ENCODE data around the gene PGK2. TPM values are rescaled to one million over a fixed set of nuclear protein-coding genes. Genes with fewer than 3 reads are reported as not detected.
"Not testable (repeated sequence)": the region's sequence is repeated elsewhere in the genome, so short reads cannot be mapped to it uniquely, and the experiment has no call there.

Gene PGK2
- total RNA-seq, 1 donor from 2014 or later: not detected

GRCh38 chr6:49806145-49806544 is 19.1 kb upstream of the PGK2 start:
- intact Hi-C loops (cut with DNase I): no loop called here
- Histone ChIP-seq H3K4me1 (no peaks in the 10 kb centered on the region), H3K9me3 (peaks cover 8% of the 10 kb centered on the region), H3K36me3 (no peaks in the 10 kb centered on the region), H3K27me3 (no peaks in the 10 kb centered on the region), H3K4me3 (no peak overlapping the region), H3K27ac (no peak overlapping the region)
- ATAC-seq (no peak), DNase-seq (no peak)
- no peak for TF ChIP-seq CTCF (IDR thresholded peaks at IDR 0.05)

- intact Hi-C loops (cut with DNase I): no loop called here
- Histone ChIP-seq H3K4me1 (no peaks in the 10 kb centered on the region), H3K27me3 (no peaks in the 10 kb centered on the region), H3K36me3 (no peaks in the 10 kb centered on the region), H3K4me3 (no peak overlapping the region), H3K27ac (no peak overlapping the region), H3K9me3 (peaks cover 8% of the 10 kb centered on the region)
- ATAC-seq: no peak
- TF ChIP-seq CTCF (IDR thresholded peaks at IDR 0.05): no peak
- DNase-seq: no peak
Measured at GRCh38 chr6:49805246-49805645, 18.2 kb upstream of the PGK2 start.

- ATAC-seq (no peak), DNase-seq (no peak)
- Histone ChIP-seq H3K36me3 (no peaks in the 10 kb centered on the region), H3K4me3 (no peak overlapping the region), H3K4me1 (no peaks in the 10 kb centered on the region), H3K9me3 (no peaks in the 10 kb centered on the region), H3K27ac (no peak overlapping the region), H3K27me3 (no peaks in the 10 kb centered on the region)
- no peak for TF ChIP-seq CTCF (IDR thresholded peaks at IDR 0.05)
- intact Hi-C loops (cut with DNase I): no loop called here
Measured at GRCh38 chr6:49801525-49801924, 14.4 kb upstream of the PGK2 start.

GRCh38 chr6:49799090-49799489 is 12.0 kb upstream of the PGK2 start:
- ATAC-seq (no peak), DNase-seq (no peak)
- H3K4me1 ChIP-seq: no peaks in the 10 kb centered on the region
- TF ChIP-seq CTCF (IDR thresholded peaks at IDR 0.05): no peak
- intact Hi-C loops (cut with DNase I): no loop called here
- H3K4me3 ChIP-seq: no peak overlapping the region
- no peaks in the 10 kb centered on the region for H3K9me3 ChIP-seq
- H3K36me3 ChIP-seq: no peaks in the 10 kb centered on the region
- H3K27me3 ChIP-seq: no peaks in the 10 kb centered on the region
- no peak overlapping the region for H3K27ac ChIP-seq

GRCh38 chr6:49796842-49797455 is 9.9 kb upstream of the PGK2 start:
- DNase-seq; H3K4me3 ChIP-seq; H3K9me3 ChIP-seq; H3K27ac ChIP-seq; ATAC-seq; H3K27me3 ChIP-seq; intact Hi-C loops (cut with DNase I); H3K36me3 ChIP-seq; H3K4me1 ChIP-seq: not testable (repeated sequence)

GRCh38 chr6:49790341-49790740 is 3.3 kb upstream of the PGK2 start:
- Histone ChIP-seq H3K4me3 (no peak overlapping the region), H3K27ac (no peak overlapping the region), H3K4me1 (no peaks in the 10 kb centered on the region), H3K36me3 (no peaks in the 10 kb centered on the region), H3K27me3 (no peaks in the 10 kb centered on the region), H3K9me3 (no peaks in the 10 kb centered on the region)
- ATAC-seq (no peak), DNase-seq (no peak)
- intact Hi-C loops (cut with DNase I): no loop called here
- no peak for TF ChIP-seq CTCF (IDR thresholded peaks at IDR 0.05)
